Breast epithelium (tissue), 4 donors: ENCODE results near the gene TMEM45A. TPM values are rescaled to one million over a fixed set of nuclear protein-coding genes. Genes with fewer than 3 reads are reported as not detected.

Experiments
- DNase-seq, 2 donors: peaks; one replicate each; pipeline ENCODE4 v3.0.0-alpha.2; 2019; ENCODE audit warnings: low spot score in 2 of 2
- H3K27ac ChIP-seq, 2 donors: fragments of 200-600 bp; sonication (generic) in 1 of 2; one replicate each; pipeline ENCODE4 v1.5.1; 2016 to 2019; ENCODE audit warnings: mild to moderate bottlenecking in 1 of 2
- H3K27me3 ChIP-seq, 2 donors: fragments of 200-600 bp; sonication (generic) in 1 of 2; one replicate each; pipeline versions ENCODE4 v1.5.1 to v1.6.0; 2017 to 2019; ENCODE audit warnings: control low read depth in 1 of 2, mild to moderate bottlenecking in 1 of 2
- H3K36me3 ChIP-seq: fragments of 200-600 bp; one replicate; pipeline ENCODE4 v1.5.1; 2019
- H3K4me1 ChIP-seq, 2 donors: fragments of 200-600 bp; sonication (generic); one replicate each; pipeline ENCODE4 v1.5.1; 2016 to 2019; ENCODE audit warnings: control low read depth in 1 of 2
- H3K4me3 ChIP-seq, 3 donors: fragments of 200-600 bp; sonication (generic); 1 replicate in 2 of 3; 2 replicates in 1 of 3; pipeline ENCODE4 v1.5.1; 2016 to 2019; ENCODE audit warnings: mild to moderate bottlenecking in 3 of 3, moderate library complexity in 2 of 3
- H3K9me3 ChIP-seq, 2 donors: fragments of 200-600 bp; sonication (generic) in 1 of 2; one replicate each; pipeline ENCODE4 v1.5.1; 2016 to 2019; ENCODE audit warnings: control low read depth in 1 of 2
- POLR2A ChIP-seq: fragments of 450-650 bp; IDR thresholded peaks from one replicate; pipeline ENCODE4 v1.6.1; 2016; ENCODE audit warnings: antibody characterized with exemption, mild to moderate bottlenecking, moderate library complexity
- POLR2AphosphoS5 ChIP-seq, 3 donors: sonication (generic); formaldehyde crosslinking; IDR thresholded peaks; one replicate each; pipeline ENCODE4 v1.6.1; 2017; ENCODE audit warnings: antibody characterized with exemption in 3 of 3
- intact Hi-C: fragments of 100-400 bp; cut with DNase I; formaldehyde crosslinking; loops from one replicate; pipeline ENCODE4 v1.15.1; 2023; ENCODE audit warnings: low total_unique reads
- total RNA-seq, 3 donors: library from RNA; depleted of rRNA; stranded (reverse); fragments of >200 nt; gene quantifications; one replicate each; pipeline ENCODE4 v1.1.0, GENCODE V29; 2016
- TF ChIP-seq, protein P1 (sequence below), 3 donors: fragments of 450-650 bp; IDR thresholded peaks; one replicate each; pipeline ENCODE4 v1.5.1; 2016 to 2017; ENCODE audit warnings: antibody characterized with exemption in 3 of 3, mild to moderate bottlenecking in 3 of 3, moderate library complexity in 3 of 3

The TMEM45A gene
- total RNA-seq, 3 donors from 2014 or later: 19.7 to 24.5 (median 20.9) TPM

DNA sequence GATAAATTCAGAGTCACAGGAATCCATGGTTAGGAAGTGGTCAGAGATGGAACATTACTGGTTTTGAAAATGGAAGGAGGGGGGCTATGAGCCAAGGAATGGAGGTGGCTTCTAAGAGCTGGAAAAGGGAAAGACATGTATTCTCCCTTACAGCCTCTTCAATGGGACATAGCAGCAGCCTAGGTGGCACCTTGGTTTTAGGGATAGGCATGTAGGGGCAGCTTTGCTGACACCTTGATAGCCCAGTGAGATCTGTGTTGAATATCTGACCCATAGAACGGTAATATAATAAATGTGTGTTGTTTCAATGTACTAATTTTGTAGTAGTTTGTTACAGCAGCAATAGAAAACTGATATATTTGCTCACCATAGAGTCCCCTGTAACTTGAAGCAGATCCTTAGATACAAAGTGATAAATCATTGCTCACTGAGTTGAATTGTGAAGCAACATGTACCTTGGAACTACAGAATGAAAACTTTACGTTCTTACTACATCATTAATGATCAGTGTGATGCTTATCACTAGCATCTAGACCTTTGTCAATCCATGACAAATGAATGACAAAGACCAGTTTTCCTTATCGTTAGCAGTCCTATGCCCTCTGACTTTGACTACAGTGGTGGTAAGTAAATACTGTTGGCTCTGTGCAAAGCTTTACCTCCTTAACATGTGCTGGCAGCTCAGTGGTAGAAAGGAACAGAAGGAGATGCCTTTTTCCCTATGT is 53.8 kb downstream of the TMEM45A start:
- no peaks in the 10 kb centered on the region for H3K9me3 ChIP-seq
- no peak for DNase-seq
- no peak overlapping the region for H3K27ac ChIP-seq
- intact Hi-C loops: loop anchor here (10.0 kb wide), 1 partner anchor 1559 kb away; no protein-coding TSS in a partner anchor
- TF ChIP-seq POLR2A: no peak
- TF ChIP-seq, protein P1, sequence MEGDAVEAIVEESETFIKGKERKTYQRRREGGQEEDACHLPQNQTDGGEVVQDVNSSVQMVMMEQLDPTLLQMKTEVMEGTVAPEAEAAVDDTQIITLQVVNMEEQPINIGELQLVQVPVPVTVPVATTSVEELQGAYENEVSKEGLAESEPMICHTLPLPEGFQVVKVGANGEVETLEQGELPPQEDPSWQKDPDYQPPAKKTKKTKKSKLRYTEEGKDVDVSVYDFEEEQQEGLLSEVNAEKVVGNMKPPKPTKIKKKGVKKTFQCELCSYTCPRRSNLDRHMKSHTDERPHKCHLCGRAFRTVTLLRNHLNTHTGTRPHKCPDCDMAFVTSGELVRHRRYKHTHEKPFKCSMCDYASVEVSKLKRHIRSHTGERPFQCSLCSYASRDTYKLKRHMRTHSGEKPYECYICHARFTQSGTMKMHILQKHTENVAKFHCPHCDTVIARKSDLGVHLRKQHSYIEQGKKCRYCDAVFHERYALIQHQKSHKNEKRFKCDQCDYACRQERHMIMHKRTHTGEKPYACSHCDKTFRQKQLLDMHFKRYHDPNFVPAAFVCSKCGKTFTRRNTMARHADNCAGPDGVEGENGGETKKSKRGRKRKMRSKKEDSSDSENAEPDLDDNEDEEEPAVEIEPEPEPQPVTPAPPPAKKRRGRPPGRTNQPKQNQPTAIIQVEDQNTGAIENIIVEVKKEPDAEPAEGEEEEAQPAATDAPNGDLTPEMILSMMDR (IDR thresholded peaks at IDR 0.05): no peak
- TF ChIP-seq POLR2AphosphoS5 (IDR thresholded peaks at IDR 0.05): no peak
- no peaks in the 10 kb centered on the region for H3K4me1 ChIP-seq
- H3K27me3 ChIP-seq: no peaks in the 10 kb centered on the region
- H3K36me3 ChIP-seq: no peaks in the 10 kb centered on the region
- no peak overlapping the region for H3K4me3 ChIP-seq

DNA sequence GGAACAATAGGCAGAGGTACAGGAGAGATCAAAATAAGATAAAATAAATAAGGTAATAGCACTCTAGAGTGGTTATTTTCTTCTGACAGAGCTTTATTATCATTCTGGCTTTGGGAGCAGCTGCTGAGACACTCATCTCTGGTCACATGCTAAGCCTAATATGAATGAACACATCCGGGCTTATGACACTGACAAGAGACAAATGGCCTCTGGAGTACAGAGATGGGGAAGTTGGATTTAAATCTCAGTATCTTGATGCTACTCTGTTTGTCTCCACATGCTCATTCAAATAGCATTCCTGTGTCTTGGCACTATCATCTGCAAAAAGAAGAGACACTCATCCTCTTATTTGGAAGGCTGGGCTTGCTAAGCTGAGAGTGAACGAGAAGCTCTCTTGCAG is 55.6 kb downstream of the TMEM45A start:
- intact Hi-C loops: loop anchor here (10.0 kb wide), 1 partner anchor 1557 kb away; no protein-coding TSS in a partner anchor
- no peak overlapping the region for H3K4me3 ChIP-seq
- H3K9me3 ChIP-seq: no peaks in the 10 kb centered on the region
- H3K27me3 ChIP-seq: no peaks in the 10 kb centered on the region
- TF ChIP-seq POLR2AphosphoS5 (IDR thresholded peaks at IDR 0.05) (no peak), POLR2A (no peak)
- TF ChIP-seq, protein P1 (IDR thresholded peaks at IDR 0.05): no peak
- no peaks in the 10 kb centered on the region for H3K4me1 ChIP-seq
- DNase-seq: no peak
- no peak overlapping the region for H3K27ac ChIP-seq
- no peaks in the 10 kb centered on the region for H3K36me3 ChIP-seq

- no peaks in the 10 kb centered on the region for H3K4me1 ChIP-seq
- H3K27ac ChIP-seq: no peak overlapping the region
- intact Hi-C loops: no loop called here
- no peak for TF ChIP-seq POLR2A
- no peak for TF ChIP-seq POLR2AphosphoS5 (IDR thresholded peaks at IDR 0.05)
- TF ChIP-seq, protein P1 (IDR thresholded peaks at IDR 0.05): no peak
- no peaks in the 10 kb centered on the region for H3K36me3 ChIP-seq
- no peak overlapping the region for H3K4me3 ChIP-seq
- H3K9me3 ChIP-seq: no peaks in the 10 kb centered on the region
- no peaks in the 10 kb centered on the region for H3K27me3 ChIP-seq
- DNase-seq: no peak
Observed at GRCh38 chr3:100553618-100554372, 61.4 kb downstream of the TMEM45A start.

DNA sequence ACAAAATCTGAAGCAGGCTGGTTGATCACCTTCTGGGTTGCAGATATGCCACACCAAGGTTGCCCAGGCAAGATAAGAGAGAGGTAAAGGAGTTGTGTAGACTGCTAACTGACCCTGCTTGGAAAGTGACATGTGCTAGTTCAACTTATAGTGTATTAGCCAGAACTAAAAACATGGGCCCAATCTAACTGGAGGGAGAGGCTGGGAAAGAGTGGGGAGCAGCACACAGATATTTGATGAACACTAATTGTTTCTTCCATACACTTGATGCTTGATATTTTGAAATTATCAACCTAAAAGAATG is 61.9 kb downstream of the TMEM45A start:
- intact Hi-C loops: no loop called here
- TF ChIP-seq, protein P1 (IDR thresholded peaks at IDR 0.05): no peak
- no peak for TF ChIP-seq POLR2A
- no peak for TF ChIP-seq POLR2AphosphoS5 (IDR thresholded peaks at IDR 0.05)
- Histone ChIP-seq H3K36me3 (no peaks in the 10 kb centered on the region), H3K27ac (no peak overlapping the region), H3K4me1 (no peaks in the 10 kb centered on the region), H3K4me3 (no peak overlapping the region), H3K9me3 (no peaks in the 10 kb centered on the region), H3K27me3 (no peaks in the 10 kb centered on the region)
- DNase-seq: no peak

- H3K36me3 ChIP-seq: no peaks in the 10 kb centered on the region
- no peak for TF ChIP-seq POLR2AphosphoS5 (IDR thresholded peaks at IDR 0.05)
- TF ChIP-seq, protein P1 (IDR thresholded peaks at IDR 0.05): no peak
- no peak for TF ChIP-seq POLR2A
- H3K4me3 ChIP-seq: no peak overlapping the region
- H3K27me3 ChIP-seq: no peaks in the 10 kb centered on the region
- peaks cover 0 to 3% of the 10 kb centered on the region in 2 donors for H3K4me1 ChIP-seq
- intact Hi-C loops: no loop called here
- no peak overlapping the region for H3K27ac ChIP-seq
- DNase-seq: no peak
- no peaks in the 10 kb centered on the region for H3K9me3 ChIP-seq
Observed at GRCh38 chr3:100556673-100557310, 64.4 kb downstream of the TMEM45A start.
